GM23338 (cell line): ENCODE data around the gene EPHA10. TPM values are rescaled to one million over a fixed set of nuclear protein-coding genes. Genes with fewer than 3 reads are reported as not detected.
"Not testable (repeated sequence)": the region's sequence is repeated elsewhere in the genome, so short reads cannot be mapped to it uniquely, and the experiment has no call there.

ENCODE experiments used
- ATAC-seq: fragments of 200-7000 bp; cut with Tn5 transposase; 3 replicates; pipeline ENCODE4 v1.9.1; 2020
- DNase-seq: peaks from one replicate; pipeline ENCODE4 v3.0.0-alpha.2; 2015; ENCODE audit warnings: low spot score
- H2AFZ ChIP-seq: fragments of 200-600 bp; sonication (generic); 2 replicates; pipeline ENCODE4 v1.8.0; 2016; ENCODE audit warnings: antibody characterized with exemption, mild to moderate bottlenecking, moderate library complexity
- H3F3A ChIP-seq: fragments of 200-600 bp; sonication (generic); replicated peaks from 2 replicates; pipeline ENCODE4 v1.8.0; 2017; ENCODE audit warnings: antibody characterized with exemption, mixed run types, low read depth
- H3K27ac ChIP-seq: fragments of 200-600 bp; sonication (generic); 2 replicates; pipeline ENCODE4 v1.6.1; 2016; ENCODE audit warnings: low read depth
- H3K27me3 ChIP-seq: fragments of 200-600 bp; sonication (generic); 2 replicates; pipeline ENCODE4 v1.8.0; 2016; ENCODE audit warnings: mild to moderate bottlenecking, mixed run types, moderate library complexity; ENCODE audit not compliant: insufficient read depth
- H3K36me3 ChIP-seq: fragments of 200-600 bp; sonication (generic); 2 replicates; pipeline ENCODE4 v1.8.0; 2016; ENCODE audit warnings: mild to moderate bottlenecking; ENCODE audit not compliant: insufficient read depth
- H3K4me1 ChIP-seq: fragments of 200-600 bp; sonication (generic); 2 replicates; pipeline ENCODE4 v1.8.0; 2016; ENCODE audit warnings: mild to moderate bottlenecking, moderate library complexity; ENCODE audit not compliant: insufficient read depth
- H3K4me2 ChIP-seq: fragments of 200-600 bp; sonication (generic); 2 replicates; pipeline ENCODE4 v1.7.1; 2017; ENCODE audit warnings: mixed run types
- H3K4me3 ChIP-seq: fragments of 200-600 bp; sonication (generic); 2 replicates; pipeline ENCODE4 v1.6.1; 2016; ENCODE audit warnings: mixed run types
- H3K79me2 ChIP-seq: fragments of 200-600 bp; sonication (generic); replicated peaks from 2 replicates; pipeline ENCODE4 v1.8.0; 2017; ENCODE audit warnings: mild to moderate bottlenecking; ENCODE audit not compliant: insufficient read depth
- H3K9me2 ChIP-seq: fragments of 200-600 bp; sonication (generic); 2 replicates; pipeline ENCODE4 v1.8.0; 2017; ENCODE audit not compliant: insufficient read depth
- H4K20me1 ChIP-seq: fragments of 200-600 bp; sonication (generic); replicated peaks from 2 replicates; pipeline ENCODE4 v1.8.0; 2017; ENCODE audit warnings: mild to moderate bottlenecking; ENCODE audit not compliant: insufficient read depth
- H3K27ac Mint-ChIP-seq: 2 replicates; pipeline ENCODE4 v1.8.0; 2020; ENCODE audit warnings: inconsistent platforms, mild to moderate bottlenecking, moderate library complexity, mixed read lengths
- H3K27me3 Mint-ChIP-seq: 3 replicates; pipeline ENCODE4 v1.8.0; 2022; ENCODE audit warnings: low read depth, mild to moderate bottlenecking, moderate library complexity, mixed read lengths, inconsistent platforms; ENCODE audit not compliant: insufficient read depth, poor library complexity
- H3K36me3 Mint-ChIP-seq: 3 replicates; pipeline ENCODE4 v1.8.0; 2021; ENCODE audit warnings: low read depth, mild to moderate bottlenecking, inconsistent platforms, moderate library complexity, mixed read lengths
- H3K4me1 Mint-ChIP-seq: 3 replicates; pipeline ENCODE4 v1.8.0; 2020; ENCODE audit warnings: mild to moderate bottlenecking, inconsistent platforms, mixed read lengths
- H3K4me3 Mint-ChIP-seq: 3 replicates; pipeline ENCODE4 v1.8.0; 2021; ENCODE audit warnings: moderate library complexity, mild to moderate bottlenecking, inconsistent platforms, mixed read lengths
- H3K9me3 Mint-ChIP-seq: 3 replicates; pipeline ENCODE4 v1.8.0; 2020; ENCODE audit warnings: moderate library complexity, mild to moderate bottlenecking, inconsistent platforms, mixed read lengths
- CTCF ChIP-seq, 2 experiments: fragments of 200-600 bp in 1 of 2; sonication (generic) in 1 of 2; conservative IDR thresholded peaks; 2 replicates each; pipeline versions ENCODE4 v1.5.1 to v1.6.1; 2016 to 2017; ENCODE audit warnings: antibody characterized with exemption in 2 of 2, low read depth in 2 of 2, mild to moderate bottlenecking in 2 of 2, moderate library complexity in 1 of 2
- EZH2 ChIP-seq: fragments of 200-600 bp; sonication (generic); IDR thresholded peaks from one replicate; pipeline ENCODE4 v1.8.0; 2017; ENCODE audit warnings: antibody characterized with exemption, mild to moderate bottlenecking, low read depth; ENCODE audit not compliant: unreplicated experiment
- EZH2phosphoT487 ChIP-seq: fragments of 200-600 bp; sonication (generic); IDR thresholded peaks from one replicate; pipeline ENCODE4 v1.8.1; 2018; ENCODE audit warnings: antibody characterized with exemption; ENCODE audit not compliant: unreplicated experiment
- JUNB ChIP-seq: IDR thresholded peaks from one replicate; pipeline ENCODE4 v1.6.1; 2016; ENCODE audit warnings: antibody characterized with exemption; ENCODE audit not compliant: unreplicated experiment
- NANOG ChIP-seq: IDR thresholded peaks from 2 replicates; pipeline ENCODE4 v1.6.1; 2016; ENCODE audit warnings: antibody characterized with exemption, borderline replicate concordance
- POLR2AphosphoS5 ChIP-seq: IDR thresholded peaks from 2 replicates; pipeline ENCODE4 v1.6.1; 2016; ENCODE audit warnings: antibody characterized with exemption, low read depth
- STAT1 ChIP-seq: IDR thresholded peaks from one replicate; pipeline ENCODE4 v1.6.1; 2016; ENCODE audit warnings: antibody characterized with exemption; ENCODE audit not compliant: unreplicated experiment
- ZNF114 ChIP-seq: fragments of 250-450 bp; sonication (Bioruptor Pico); IDR thresholded peaks from 2 replicates; pipeline ENCODE4 v1.5.0; 2020; ENCODE audit warnings: mild to moderate bottlenecking, moderate library complexity
- ZNF331 ChIP-seq: fragments of 250-450 bp; sonication (Bioruptor Pico); IDR thresholded peaks from 2 replicates; pipeline ENCODE4 v1.5.0; 2020; ENCODE audit warnings: low read depth, mild to moderate bottlenecking, moderate library complexity
- polyA plus RNA-seq: library from polyadenylated mRNA; unstranded; fragments of >200 nt; fragmentation: Nextera tagmentation; extraction: Ambion mirVana; gene quantifications from 2 replicates; pipeline ENCODE4 v1.2.1, GENCODE V29; 2016
- total RNA-seq: library from RNA; depleted of rRNA; stranded (reverse); fragments of >200 nt; shearing (Covaris generic); gene quantifications from 2 replicates; pipeline ENCODE4 v1.2.3, GENCODE V29; 2014

Gene EPHA10
- total and polyA plus RNA-seq, 2 experiments from 2014 or later, result 0.76 to 2.4 TPM

GRCh38 chr1:37684182-37684581 is 80.7 kb downstream of the EPHA10 start:
- peaks cover 11% of the 10 kb centered on the region for H3K27me3 Mint-ChIP-seq
- Histone ChIP-seq H4K20me1 (peaks cover 20% of the 10 kb centered on the region), H3K79me2 (peaks cover 16% of the 10 kb centered on the region), H3F3A (peaks cover 10% of the 10 kb centered on the region), H3K36me3 (peaks cover 37% of the 10 kb centered on the region)
- not testable (repeated sequence) for H3K4me3 Mint-ChIP-seq, H3K27ac Mint-ChIP-seq, H3K9me3 Mint-ChIP-seq, DNase-seq, H3K27me3 ChIP-seq, H3K9me2 ChIP-seq, H2AFZ ChIP-seq, H3K4me2 ChIP-seq, H3K4me1 Mint-ChIP-seq, H3K4me3 ChIP-seq, H3K4me1 ChIP-seq, ATAC-seq, H3K27ac ChIP-seq
- H3K36me3 Mint-ChIP-seq, result peaks cover 63% of the 10 kb centered on the region

GRCh38 chr1:37682334-37682987 is 82.5 kb downstream of the EPHA10 start:
- Mint-ChIP-seq H3K27ac (no peak overlapping the region), H3K4me3 (no peak overlapping the region), H3K36me3 (peaks cover 51% of the 10 kb centered on the region), H3K9me3 (no peaks in the 10 kb centered on the region), H3K27me3 (peaks cover 11% of the 10 kb centered on the region), H3K4me1 (no peaks in the 10 kb centered on the region)
- ATAC-seq, result peak; percentile 72
- Histone ChIP-seq H3K4me2 (no peak overlapping the region), H4K20me1 (peaks cover 13% of the 10 kb centered on the region), H2AFZ (no peak overlapping the region), H3K4me3 (no peak overlapping the region), H3F3A (peaks cover 10% of the 10 kb centered on the region), H3K27ac (no peak overlapping the region), H3K27me3 (no peaks in the 10 kb centered on the region), H3K4me1 (no peaks in the 10 kb centered on the region), H3K9me2 (no peaks in the 10 kb centered on the region), H3K79me2 (no peaks in the 10 kb centered on the region), H3K36me3 (peaks cover 37% of the 10 kb centered on the region)
- peak; percentile 83 for DNase-seq
- TF ChIP-seq EZH2phosphoT487, result no peak
- no peak for TF ChIP-seq ZNF331
- peak; percentile 86 to 98 for TF ChIP-seq CTCF (conservative IDR thresholded peaks at IDR 0.05; ENCODE audit: low read depth in 2 of 2)

GRCh38 chr1:37680933-37681332 is 84.0 kb downstream of the EPHA10 start:
- H3K36me3 Mint-ChIP-seq, result peaks cover 41% of the 10 kb centered on the region
- H3K9me3 Mint-ChIP-seq, result no peaks in the 10 kb centered on the region
- H3K27me3 ChIP-seq, result no peaks in the 10 kb centered on the region
- H4K20me1 ChIP-seq, result peaks cover 6% of the 10 kb centered on the region
- no peaks in the 10 kb centered on the region for H3K9me2 ChIP-seq
- H3K4me2 ChIP-seq, result no peak overlapping the region
- H3K27ac ChIP-seq, result no peak overlapping the region
- H3K4me3 ChIP-seq, result no peak overlapping the region
- ATAC-seq, result no peak
- no peak for DNase-seq
- no peak overlapping the region for H3K27ac Mint-ChIP-seq
- peaks cover 22% of the 10 kb centered on the region for H3K36me3 ChIP-seq
- peaks cover 10% of the 10 kb centered on the region for H3K27me3 Mint-ChIP-seq
- H3K4me3 Mint-ChIP-seq, result no peak overlapping the region
- no peaks in the 10 kb centered on the region for H3K79me2 ChIP-seq
- no peak overlapping the region for H2AFZ ChIP-seq
- peaks cover 6% of the 10 kb centered on the region for H3K4me1 Mint-ChIP-seq
- no peaks in the 10 kb centered on the region for H3K4me1 ChIP-seq
- peaks cover 10% of the 10 kb centered on the region for H3F3A ChIP-seq
- TF ChIP-seq ZNF114 (CRISPR knock-in tag), result no peak
- no peak for TF ChIP-seq STAT1
- no peak for TF ChIP-seq POLR2AphosphoS5
- TF ChIP-seq JUNB, result no peak
- no peak for TF ChIP-seq EZH2
- no peak for TF ChIP-seq EZH2phosphoT487
- TF ChIP-seq NANOG, result no peak
- TF ChIP-seq ZNF331, result no peak
